Measurements from ENCODE around the gene HLA-DQB1. TPM values are rescaled to one million over a fixed set of nuclear protein-coding genes. Genes with fewer than 3 reads are reported as not detected.

Gene HLA-DQB1
- total RNA-seq, 1 donor, result under 0.01 TPM

- Histone ChIP-seq H3K4me1 (ENCODE audit: insufficient read depth, low read length) (no peaks in the 10 kb centered on the region), H3K9me3 (ENCODE audit: low read depth, low read length) (no peaks in the 10 kb centered on the region), H2AFZ (ENCODE audit: low read length) (no peak overlapping the region), H3K79me2 (ENCODE audit: insufficient read depth, low read length) (no peaks in the 10 kb centered on the region), H3K36me3 (ENCODE audit: insufficient read depth, low read length) (no peaks in the 10 kb centered on the region), H3K4me3 (ENCODE audit: insufficient read depth, low read length) (no peak overlapping the region), H3K27ac (ENCODE audit: low read depth, low read length) (no peak overlapping the region), H4K20me1 (ENCODE audit: insufficient read depth, low read length) (no peaks in the 10 kb centered on the region), H3K27me3 (ENCODE audit: insufficient read depth, low read length) (peaks cover 3% of the 10 kb centered on the region), H3K4me2 (ENCODE audit: insufficient read depth, low read length) (no peak overlapping the region)
- TF ChIP-seq CTCF (IDR thresholded peaks at IDR 0.05; ENCODE audit: extremely low read depth, low read depth, low read length), result no peak
- no peak for DNase-seq (ENCODE audit: insufficient read length, low spot score, missing footprints)
Observed at GRCh38 chr6:32703347-32703746, 36.9 kb upstream of the HLA-DQB1 start.

- TF ChIP-seq CTCF (IDR thresholded peaks at IDR 0.05; ENCODE audit: extremely low read depth, low read depth, low read length), result peak; percentile 72
- Histone ChIP-seq H3K4me3 (ENCODE audit: insufficient read depth, low read length) (no peak overlapping the region), H3K27me3 (ENCODE audit: insufficient read depth, low read length) (peaks cover 4% of the 10 kb centered on the region), H3K4me2 (ENCODE audit: insufficient read depth, low read length) (no peak overlapping the region), H3K79me2 (ENCODE audit: insufficient read depth, low read length) (no peaks in the 10 kb centered on the region), H3K27ac (ENCODE audit: low read depth, low read length) (no peak overlapping the region), H2AFZ (ENCODE audit: low read length) (peak overlapping the region; percentile 5), H3K36me3 (ENCODE audit: insufficient read depth, low read length) (no peaks in the 10 kb centered on the region), H4K20me1 (ENCODE audit: insufficient read depth, low read length) (no peaks in the 10 kb centered on the region), H3K4me1 (ENCODE audit: insufficient read depth, low read length) (no peaks in the 10 kb centered on the region), H3K9me3 (ENCODE audit: low read depth, low read length) (no peaks in the 10 kb centered on the region)
- peak; percentile 88 for DNase-seq (ENCODE audit: insufficient read length, low spot score, missing footprints)
Observed at GRCh38 chr6:32700391-32701040, 34.1 kb upstream of the HLA-DQB1 start.

- no peaks in the 10 kb centered on the region for H4K20me1 ChIP-seq (ENCODE audit: insufficient read depth, low read length)
- no peak overlapping the region for H3K4me2 ChIP-seq (ENCODE audit: insufficient read depth, low read length)
- TF ChIP-seq CTCF (IDR thresholded peaks at IDR 0.05; ENCODE audit: extremely low read depth, low read depth, low read length), result no peak
- H3K9me3 ChIP-seq (ENCODE audit: low read depth, low read length), result no peaks in the 10 kb centered on the region
- no peak overlapping the region for H3K27ac ChIP-seq (ENCODE audit: low read depth, low read length)
- no peak overlapping the region for H2AFZ ChIP-seq (ENCODE audit: low read length)
- no peaks in the 10 kb centered on the region for H3K4me1 ChIP-seq (ENCODE audit: insufficient read depth, low read length)
- no peaks in the 10 kb centered on the region for H3K36me3 ChIP-seq (ENCODE audit: insufficient read depth, low read length)
- no peak for DNase-seq (ENCODE audit: insufficient read length, low spot score, missing footprints)
- no peak overlapping the region for H3K4me3 ChIP-seq (ENCODE audit: insufficient read depth, low read length)
- H3K27me3 ChIP-seq (ENCODE audit: insufficient read depth, low read length), result peaks cover 4% of the 10 kb centered on the region
- no peaks in the 10 kb centered on the region for H3K79me2 ChIP-seq (ENCODE audit: insufficient read depth, low read length)
Observed at GRCh38 chr6:32697031-32697430, 30.6 kb upstream of the HLA-DQB1 start.

GRCh38 chr6:32692019-32692418 lies 25.6 kb upstream of the HLA-DQB1 start:
- H4K20me1 ChIP-seq (ENCODE audit: insufficient read depth, low read length), result no peaks in the 10 kb centered on the region
- no peaks in the 10 kb centered on the region for H3K36me3 ChIP-seq (ENCODE audit: insufficient read depth, low read length)
- no peaks in the 10 kb centered on the region for H3K4me1 ChIP-seq (ENCODE audit: insufficient read depth, low read length)
- H3K4me2 ChIP-seq (ENCODE audit: insufficient read depth, low read length), result no peak overlapping the region
- no peak for DNase-seq (ENCODE audit: insufficient read length, low spot score, missing footprints)
- H3K27ac ChIP-seq (ENCODE audit: low read depth, low read length), result no peak overlapping the region
- H2AFZ ChIP-seq (ENCODE audit: low read length), result no peak overlapping the region
- TF ChIP-seq CTCF (IDR thresholded peaks at IDR 0.05; ENCODE audit: extremely low read depth, low read depth, low read length), result no peak
- H3K4me3 ChIP-seq (ENCODE audit: insufficient read depth, low read length), result no peak overlapping the region
- no peaks in the 10 kb centered on the region for H3K27me3 ChIP-seq (ENCODE audit: insufficient read depth, low read length)
- no peaks in the 10 kb centered on the region for H3K9me3 ChIP-seq (ENCODE audit: low read depth, low read length)
- no peaks in the 10 kb centered on the region for H3K79me2 ChIP-seq (ENCODE audit: insufficient read depth, low read length)
